ENCODE data around the gene CFLAR. TPM values are rescaled to one million over a fixed set of nuclear protein-coding genes. Genes with fewer than 3 reads are reported as not detected.
"Not testable (repeated sequence)": the region's sequence is repeated elsewhere in the genome, so short reads cannot be mapped to it uniquely, and the experiment has no call there.

CFLAR gene
- polyA plus RNA-seq, 1 experiment: 28.8 TPM

DNA sequence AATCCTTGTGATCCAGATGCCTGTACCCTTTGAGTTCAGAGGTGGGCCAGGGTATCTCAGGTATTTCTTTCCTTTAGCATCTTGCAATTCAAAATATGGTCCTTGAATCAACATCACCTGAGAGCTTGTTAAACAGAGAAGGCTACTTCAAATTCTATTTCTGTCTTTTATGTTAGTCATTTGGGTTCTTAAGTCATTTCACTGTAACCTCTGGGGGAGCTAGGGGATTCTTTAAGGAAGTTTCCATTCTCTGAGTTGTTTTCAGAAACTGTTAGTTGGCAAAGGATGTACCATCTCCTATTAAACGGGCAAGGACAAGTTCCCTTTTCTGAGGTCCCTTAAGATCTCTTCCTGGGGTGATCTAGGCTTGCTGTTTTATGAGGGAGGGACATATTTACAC is 16.6 kb downstream of the CFLAR start:
- Histone ChIP-seq H3K27me3 (ENCODE audit: control insufficient read depth, insufficient read depth, low read length) (no peaks in the 10 kb centered on the region), H3K36me3 (ENCODE audit: control insufficient read depth, insufficient read depth, low read length) (peaks cover 10% of the 10 kb centered on the region), H3K4me3 (ENCODE audit: low read depth, low read length) (no peak overlapping the region)
- POLR2A ChIA-PET: no interaction called here
- CTCF ChIA-PET: interaction anchor here (0.9 kb wide), 1 partner anchor 11 kb away, joined by 5 read pairs; no protein-coding TSS in a partner anchor
- TF ChIP-seq, protein P1, sequence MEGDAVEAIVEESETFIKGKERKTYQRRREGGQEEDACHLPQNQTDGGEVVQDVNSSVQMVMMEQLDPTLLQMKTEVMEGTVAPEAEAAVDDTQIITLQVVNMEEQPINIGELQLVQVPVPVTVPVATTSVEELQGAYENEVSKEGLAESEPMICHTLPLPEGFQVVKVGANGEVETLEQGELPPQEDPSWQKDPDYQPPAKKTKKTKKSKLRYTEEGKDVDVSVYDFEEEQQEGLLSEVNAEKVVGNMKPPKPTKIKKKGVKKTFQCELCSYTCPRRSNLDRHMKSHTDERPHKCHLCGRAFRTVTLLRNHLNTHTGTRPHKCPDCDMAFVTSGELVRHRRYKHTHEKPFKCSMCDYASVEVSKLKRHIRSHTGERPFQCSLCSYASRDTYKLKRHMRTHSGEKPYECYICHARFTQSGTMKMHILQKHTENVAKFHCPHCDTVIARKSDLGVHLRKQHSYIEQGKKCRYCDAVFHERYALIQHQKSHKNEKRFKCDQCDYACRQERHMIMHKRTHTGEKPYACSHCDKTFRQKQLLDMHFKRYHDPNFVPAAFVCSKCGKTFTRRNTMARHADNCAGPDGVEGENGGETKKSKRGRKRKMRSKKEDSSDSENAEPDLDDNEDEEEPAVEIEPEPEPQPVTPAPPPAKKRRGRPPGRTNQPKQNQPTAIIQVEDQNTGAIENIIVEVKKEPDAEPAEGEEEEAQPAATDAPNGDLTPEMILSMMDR (IDR thresholded peaks at IDR 0.05; ENCODE audit: insufficient read depth, low read depth, low read length): no peak
- no peak for DNase-seq (ENCODE audit: low read depth)

DNA sequence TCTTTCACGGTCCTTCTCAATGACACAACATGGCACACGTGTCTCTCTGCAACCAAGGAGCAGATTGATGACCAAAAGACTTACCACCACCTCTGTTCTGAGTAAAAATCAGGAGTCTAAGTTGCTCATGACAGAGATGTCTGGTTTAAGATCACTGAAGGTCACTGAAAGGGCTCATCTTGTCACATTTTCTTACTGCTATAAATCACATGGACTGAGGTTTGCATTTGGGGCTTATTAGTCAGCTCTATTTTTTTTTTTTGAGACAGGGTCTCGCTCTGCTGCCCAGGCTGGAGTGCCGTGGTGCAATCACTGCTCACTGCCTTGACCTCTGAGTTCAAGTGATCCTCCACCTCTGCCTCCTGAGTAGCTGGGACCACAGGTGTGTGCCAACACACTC is 19.4 kb downstream of the CFLAR start:
- CTCF ChIA-PET: interaction anchor here (1.8 kb wide), 1 partner anchor 17 kb away, joined by 7 read pairs; no protein-coding TSS in a partner anchor
- no peak for DNase-seq (ENCODE audit: low read depth)
- POLR2A ChIA-PET: no interaction called here
- Histone ChIP-seq H3K36me3 (ENCODE audit: control insufficient read depth, insufficient read depth, low read length) (peaks cover 20% of the 10 kb centered on the region), H3K27me3 (ENCODE audit: control insufficient read depth, insufficient read depth, low read length) (no peaks in the 10 kb centered on the region), H3K4me3 (ENCODE audit: low read depth, low read length) (no peak overlapping the region)
- TF ChIP-seq, protein P1 (IDR thresholded peaks at IDR 0.05; ENCODE audit: insufficient read depth, low read depth, low read length): no peak

DNA sequence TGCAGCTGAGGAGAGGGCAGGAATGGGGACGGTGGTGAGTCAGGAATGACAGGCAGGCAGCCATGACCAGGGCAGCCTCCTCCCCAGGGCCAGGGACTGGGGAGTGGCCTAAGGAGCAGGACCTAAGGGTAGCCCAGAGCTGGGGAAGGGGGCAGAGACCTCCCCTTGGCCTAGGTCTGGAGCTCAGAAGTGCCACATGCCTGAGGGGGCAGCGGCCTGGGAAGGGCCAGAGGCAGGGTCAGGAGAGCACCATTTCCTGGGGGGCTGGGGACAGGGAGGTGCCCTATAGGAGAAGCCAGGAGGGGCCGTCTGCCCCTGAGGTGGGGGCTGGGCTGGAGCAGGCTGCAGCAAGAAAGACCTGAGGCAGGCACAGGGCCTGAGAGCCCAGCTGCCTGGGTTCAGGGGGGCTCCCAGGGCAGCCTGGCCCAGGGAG is 20.9 kb downstream of the CFLAR start:
- CTCF ChIA-PET: interaction anchor here (1.8 kb wide), 1 partner anchor 19 kb away, joined by 7 read pairs; no protein-coding TSS in a partner anchor
- POLR2A ChIA-PET: interaction anchor here (0.6 kb wide), 1 partner anchor 17 kb away, joined by 13 read pairs; no protein-coding TSS in a partner anchor

DNA sequence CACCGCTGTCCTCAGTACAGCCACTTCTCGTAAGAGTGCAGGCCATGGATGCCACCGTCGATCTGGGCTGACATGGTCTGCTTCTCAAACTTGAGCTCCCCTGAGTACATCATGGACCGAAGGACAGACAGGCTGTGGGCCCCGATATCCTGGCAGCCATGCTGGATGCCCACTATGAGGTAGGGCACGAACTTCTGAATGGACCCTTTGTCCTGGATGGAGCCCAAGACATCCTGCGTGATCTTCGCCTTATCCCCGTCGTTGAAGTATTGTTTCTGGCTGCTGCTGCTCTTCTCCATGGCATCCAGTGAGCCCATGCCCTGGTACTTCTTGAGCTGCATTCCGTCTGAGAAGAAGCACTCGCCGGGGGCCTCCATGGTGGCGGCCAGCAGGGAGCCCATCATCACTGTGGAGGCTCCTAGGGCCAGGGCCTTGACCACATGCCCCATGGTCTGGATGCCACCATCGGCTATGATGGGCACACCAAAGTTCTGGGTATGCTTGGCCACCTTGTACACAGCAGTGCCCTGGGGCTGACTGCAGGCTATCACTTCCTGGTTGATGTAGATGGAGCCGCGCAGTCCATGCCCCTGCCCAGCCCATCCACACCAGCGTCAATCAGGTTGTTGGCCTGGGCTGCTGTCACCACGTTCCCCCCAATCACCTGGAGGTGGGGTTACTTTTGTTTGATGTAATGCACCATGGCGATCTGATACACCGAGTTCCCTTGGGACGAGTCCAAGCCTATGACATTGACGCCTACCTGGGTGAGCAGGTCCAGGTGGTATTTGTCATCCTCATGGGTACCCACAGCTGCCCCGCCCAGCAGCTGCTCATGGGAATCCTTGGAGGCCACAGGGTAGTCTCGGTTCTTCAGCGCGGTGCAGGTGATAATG is 21.8 kb downstream of the CFLAR start:
- CTCF ChIA-PET: no interaction called here
- Histone ChIP-seq H3K27me3 (ENCODE audit: control insufficient read depth, insufficient read depth, low read length) (no peaks in the 10 kb centered on the region), H3K36me3 (ENCODE audit: control insufficient read depth, insufficient read depth, low read length) (peaks cover 20% of the 10 kb centered on the region), H3K4me3 (ENCODE audit: low read depth, low read length) (no peak overlapping the region)
- DNase-seq (ENCODE audit: low read depth): no peak
- TF ChIP-seq, protein P1 (IDR thresholded peaks at IDR 0.05; ENCODE audit: insufficient read depth, low read depth, low read length): no peak
- POLR2A ChIA-PET: no interaction called here

More for the DNA sequence above, 20.9 kb downstream of the CFLAR start:
- TF ChIP-seq, protein P1 (IDR thresholded peaks at IDR 0.05; ENCODE audit: insufficient read depth, low read depth, low read length): no peak
- Histone ChIP-seq H3K36me3 (ENCODE audit: control insufficient read depth, insufficient read depth, low read length) (peaks cover 20% of the 10 kb centered on the region), H3K4me3 (ENCODE audit: low read depth, low read length) (no peak overlapping the region), H3K27me3 (ENCODE audit: control insufficient read depth, insufficient read depth, low read length) (no peaks in the 10 kb centered on the region)
- no peak for DNase-seq (ENCODE audit: low read depth)

DNA sequence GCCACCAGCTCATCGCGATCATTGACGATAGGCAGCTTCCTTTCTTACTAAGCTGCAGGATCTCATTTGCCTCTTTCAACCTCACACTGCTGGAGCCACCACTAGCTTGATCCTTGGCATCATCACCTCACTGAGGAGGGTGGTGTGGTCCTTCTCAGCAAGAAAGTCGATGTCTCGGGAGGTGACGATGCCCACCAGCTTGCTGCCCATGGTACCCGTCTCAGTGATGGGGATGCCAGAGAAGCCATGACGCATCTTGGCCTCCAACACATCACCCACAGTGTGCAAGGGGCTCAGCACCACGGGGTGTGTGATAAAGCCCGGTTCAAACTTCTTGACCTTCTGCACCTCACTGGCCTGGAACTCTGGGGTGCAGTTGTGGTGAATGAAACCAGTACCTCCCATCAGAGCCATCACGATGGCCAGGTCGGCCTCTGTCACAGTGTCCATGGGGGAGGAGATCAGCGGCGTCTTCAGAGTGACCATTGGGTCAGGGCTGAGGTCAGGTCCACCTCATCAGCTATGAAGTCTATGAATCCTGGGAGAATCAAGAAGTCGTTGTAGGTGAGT is 22.5 kb downstream of the CFLAR start:
- ChIA-PET POLR2A (no interaction called here), CTCF (no interaction called here)
- peaks cover 20% of the 10 kb centered on the region for H3K36me3 ChIP-seq (ENCODE audit: control insufficient read depth, insufficient read depth, low read length)
- no peak overlapping the region for H3K4me3 ChIP-seq (ENCODE audit: low read depth, low read length)
- TF ChIP-seq, protein P1 (IDR thresholded peaks at IDR 0.05; ENCODE audit: insufficient read depth, low read depth, low read length): no peak
- DNase-seq (ENCODE audit: low read depth): no peak
- H3K27me3 ChIP-seq (ENCODE audit: control insufficient read depth, insufficient read depth, low read length): no peaks in the 10 kb centered on the region

DNA sequence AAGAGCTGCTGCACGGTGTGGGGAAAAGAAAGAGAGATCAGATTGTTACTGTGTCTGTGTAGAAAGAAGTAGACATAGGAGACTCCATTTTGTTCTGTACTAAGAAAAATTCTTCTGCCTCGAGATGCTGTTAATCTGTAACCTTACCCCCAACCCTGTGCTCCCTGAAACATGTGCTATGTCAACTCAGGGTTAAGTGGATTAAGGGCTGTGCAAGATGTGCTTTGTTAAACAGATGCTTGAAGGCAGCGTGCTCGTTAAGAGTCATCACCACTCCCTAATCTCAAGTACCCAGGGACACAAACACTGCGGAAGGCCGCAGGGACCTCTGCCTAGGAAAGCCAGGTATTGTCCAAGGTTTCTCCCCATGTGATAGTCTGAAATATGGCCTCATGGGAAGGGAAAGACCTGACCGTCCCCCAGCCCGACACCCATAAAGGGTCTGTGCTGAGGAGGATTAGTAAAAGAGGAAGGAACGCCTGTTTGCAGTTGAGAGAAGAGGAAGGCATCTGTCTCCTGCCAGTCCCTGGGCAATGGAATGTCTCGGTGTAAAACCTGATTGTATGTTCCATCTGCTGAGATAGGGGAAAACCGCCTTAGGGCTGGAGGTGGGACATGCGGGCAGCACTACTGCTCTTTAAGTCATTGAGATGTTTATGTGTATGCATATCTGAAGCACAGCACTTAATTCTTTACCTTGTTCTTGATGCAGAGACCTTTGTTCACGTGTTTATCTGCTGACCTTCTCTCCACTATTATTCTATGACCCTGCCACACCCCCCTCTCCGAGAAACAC is 23.2 kb downstream of the CFLAR start:
- DNase-seq (ENCODE audit: low read depth); CTCF ChIA-PET; H3K4me3 ChIP-seq (ENCODE audit: low read depth, low read length); POLR2A ChIA-PET; H3K27me3 ChIP-seq (ENCODE audit: control insufficient read depth, insufficient read depth, low read length): not testable (repeated sequence)
- peaks cover 20% of the 10 kb centered on the region for H3K36me3 ChIP-seq (ENCODE audit: control insufficient read depth, insufficient read depth, low read length)

Measured in BJ (cell line).